HG03378 (cell line): ENCODE measurements around the gene GJA9.

Experiments used
- ATAC-seq: cut with Tn5 transposase; IDR thresholded peaks from one replicate; pipeline ENCODE4 v1.9.1; 2021; ENCODE audit warnings: mild to moderate bottlenecking, moderate library complexity; ENCODE audit not compliant: unreplicated experiment

GJA9 gene

DNA sequence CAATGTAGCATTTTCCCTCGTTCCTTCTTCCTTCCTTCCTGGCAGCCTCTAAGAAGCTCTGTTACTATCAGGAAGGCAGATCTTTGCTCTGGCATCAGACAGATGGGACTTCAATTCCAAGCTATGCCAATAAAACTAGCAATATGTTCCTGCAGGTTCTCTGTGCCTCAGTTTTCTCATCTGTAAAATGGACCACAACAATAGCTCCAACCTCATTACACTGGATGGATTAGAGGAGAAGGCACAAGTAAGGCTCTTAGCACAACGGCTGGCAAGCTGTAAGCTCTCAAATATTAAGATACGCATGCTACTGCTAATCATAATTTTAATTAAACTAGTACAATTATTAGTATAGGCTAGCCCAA is 49.0 kb downstream of the GJA9 start:
- ATAC-seq: no peak

DNA sequence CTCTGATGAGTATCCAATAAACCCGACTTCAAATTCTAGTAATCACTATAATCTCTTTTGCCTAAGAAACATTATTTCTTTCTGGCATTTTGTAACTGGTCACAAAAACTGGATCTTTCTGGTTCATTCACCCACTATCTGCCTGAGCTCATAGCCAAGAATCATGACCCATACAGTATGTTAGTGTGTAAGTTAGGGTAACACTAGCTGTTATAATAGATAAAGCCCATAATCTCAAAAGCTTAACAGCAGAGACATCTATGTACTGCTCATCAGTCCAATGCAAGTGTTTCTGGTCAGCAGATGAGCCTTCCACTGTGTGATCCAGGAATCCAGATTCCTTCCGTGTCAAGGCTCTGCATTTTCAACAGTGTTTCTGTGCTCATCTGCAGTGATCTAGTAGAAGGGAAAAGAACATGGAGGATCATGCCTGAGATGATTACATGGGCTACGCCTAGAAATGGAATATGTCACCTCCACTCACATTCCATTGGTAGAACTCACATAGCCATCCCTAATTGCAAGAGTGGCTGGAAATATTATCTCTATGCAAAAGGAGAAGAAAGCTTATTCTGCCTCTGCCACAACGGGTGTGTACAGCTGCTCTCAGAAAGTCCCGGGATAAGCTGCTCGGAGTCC is 49.5 kb downstream of the GJA9 start:
- no peak for ATAC-seq

DNA sequence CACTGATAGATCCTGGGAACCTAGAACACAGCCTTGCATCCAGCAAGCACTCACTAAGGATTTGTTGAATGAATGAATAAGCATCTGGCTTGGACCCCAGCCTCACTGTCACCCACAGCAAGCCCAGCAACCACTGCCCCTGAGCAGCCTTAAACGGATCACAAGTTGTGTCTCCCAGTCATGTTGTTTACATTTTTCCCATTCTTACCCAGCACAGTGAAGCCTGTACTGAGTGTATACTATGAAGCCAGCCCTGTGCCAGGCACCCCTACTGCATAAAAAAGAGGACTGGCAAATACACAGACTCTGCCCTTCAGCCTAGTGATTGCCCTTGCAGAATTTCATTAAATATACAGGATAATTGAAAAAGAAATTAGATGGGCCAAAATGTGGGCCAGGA is 52.0 kb downstream of the GJA9 start:
- no peak for ATAC-seq

DNA sequence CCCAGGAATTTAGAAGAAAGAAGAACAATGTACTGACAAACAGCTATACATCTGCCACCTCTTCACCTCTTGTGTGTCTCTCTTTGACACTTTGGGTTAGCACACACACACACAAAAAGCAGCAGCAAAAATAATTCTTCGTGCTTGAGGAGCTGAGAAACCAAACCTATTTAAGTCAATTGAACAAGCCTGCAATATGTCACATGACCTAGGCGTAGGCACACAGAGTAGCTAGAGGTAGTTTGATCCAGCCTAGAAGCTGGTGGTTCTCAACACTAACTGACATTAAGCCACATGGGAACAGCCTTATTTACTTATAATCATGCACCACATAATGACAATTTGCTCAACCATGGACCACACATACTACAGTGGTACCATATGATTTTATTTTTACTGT is 54.1 kb downstream of the GJA9 start:
- ATAC-seq: no peak

DNA sequence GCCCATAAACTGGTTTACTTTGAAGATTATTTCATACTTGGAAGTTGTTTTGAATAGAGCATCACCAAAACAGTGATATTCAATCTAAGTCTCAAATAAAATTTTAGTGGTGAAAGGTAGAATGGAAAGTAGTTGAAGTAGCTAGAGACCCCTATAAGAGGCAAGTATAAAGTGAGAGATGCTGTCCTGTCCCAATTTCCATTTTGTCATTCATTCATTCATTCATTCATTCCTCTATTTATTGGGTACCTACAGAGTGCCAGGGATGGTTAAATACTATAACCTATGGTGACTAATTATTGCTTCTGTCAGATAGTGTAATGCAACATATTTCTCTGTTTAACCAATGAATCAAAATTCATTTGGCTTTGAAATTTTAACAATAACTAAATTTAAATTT is 54.5 kb downstream of the GJA9 start:
- ATAC-seq: no peak

DNA sequence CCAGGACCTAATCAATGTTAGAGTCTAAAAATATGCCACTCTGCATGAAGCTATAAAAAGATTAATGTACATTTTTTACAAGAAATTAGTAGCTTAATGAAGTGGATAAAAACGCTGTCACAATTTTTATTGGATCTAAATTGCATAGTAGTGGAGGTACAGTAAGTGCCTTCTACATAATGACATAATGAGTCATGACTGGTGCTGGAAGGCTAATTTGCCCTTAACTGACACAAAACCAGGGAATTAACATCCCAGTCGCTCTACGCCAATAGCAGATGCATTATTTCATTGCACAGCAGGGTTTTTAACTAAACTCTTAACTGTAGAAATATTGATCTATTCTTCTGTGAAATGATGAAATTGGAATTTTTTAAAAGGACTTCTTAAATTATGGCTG is 55.1 kb downstream of the GJA9 start:
- no peak for ATAC-seq
